SU-DHL-6 (cell line): ENCODE results near the gene HSPA1A.
A peak's percentile ranks its signal among the peaks of the same experiment; 100 is the strongest.
"Not testable (repeated sequence)": the region's sequence is repeated elsewhere in the genome, so short reads cannot be mapped to it uniquely, and the experiment has no call there.

Source experiments
- H2AFZ ChIP-seq: fragments of 200-600 bp; sonication (generic); 2 replicates; pipeline ENCODE4 v1.6.1; 2014; ENCODE audit warnings: low read depth, mild to moderate bottlenecking, moderate library complexity, mixed read lengths, antibody characterized with exemption, low read length; ENCODE audit not compliant: severe bottlenecking
- H3F3A ChIP-seq: fragments of 200-600 bp; shearing (Covaris generic); 2 replicates; pipeline ENCODE4 v1.6.0; 2016; ENCODE audit warnings: antibody characterized with exemption, mild to moderate bottlenecking; ENCODE audit not compliant: insufficient read depth
- H3K27ac ChIP-seq: fragments of 200-600 bp; sonication (generic); 2 replicates; pipeline ENCODE4 v1.5.1; 2016; ENCODE audit warnings: low read depth, mild to moderate bottlenecking, low read length, moderate library complexity, mixed read lengths
- H3K27me3 ChIP-seq: fragments of 200-600 bp; sonication (generic), shearing (Covaris generic); 2 replicates; pipeline ENCODE4 v1.6.0; 2014; ENCODE audit warnings: mild to moderate bottlenecking, low read length
- H3K36me3 ChIP-seq: fragments of 200-600 bp; sonication (generic); 2 replicates; pipeline ENCODE4 v1.6.1; 2014; ENCODE audit warnings: mild to moderate bottlenecking, low read length, mixed read lengths
- H3K4me2 ChIP-seq: fragments of 300-600, 200-600 bp; shearing (Covaris generic), sonication (generic); 2 replicates; pipeline ENCODE4 v1.6.0; 2014; ENCODE audit warnings: low read length, low read depth, mild to moderate bottlenecking; ENCODE audit not compliant: poor library complexity, severe bottlenecking
- H3K4me3 ChIP-seq: fragments of 200-600 bp; sonication (generic); 2 replicates; pipeline ENCODE4 v1.5.1; 2014; ENCODE audit warnings: antibody characterized with exemption, low read length, mild to moderate bottlenecking, mixed read lengths; ENCODE audit not compliant: insufficient read depth, poor library complexity, severe bottlenecking
- H3K79me2 ChIP-seq: fragments of 200-600 bp; sonication (generic); 2 replicates; pipeline ENCODE4 v1.6.1; 2014; ENCODE audit warnings: mild to moderate bottlenecking, low read length, moderate library complexity; ENCODE audit not compliant: insufficient read depth
- H3K9ac ChIP-seq: fragments of 200-600 bp; sonication (generic); 2 replicates; pipeline ENCODE4 v1.7.0; 2014; ENCODE audit warnings: mild to moderate bottlenecking, low read length
- H3K9me2 ChIP-seq: fragments of 200-600 bp; sonication (generic); replicated peaks from 2 replicates; pipeline ENCODE4 v1.6.1; 2014; ENCODE audit warnings: low read length; ENCODE audit not compliant: insufficient read depth
- H3K9me3 ChIP-seq: fragments of 200-600 bp; sonication (generic); 2 replicates; pipeline ENCODE4 v1.6.1; 2014; ENCODE audit warnings: low read length, mixed read lengths; ENCODE audit not compliant: insufficient read depth
- H4K20me1 ChIP-seq: fragments of 200-600 bp; sonication (generic); 2 replicates; pipeline ENCODE4 v1.6.1; 2014; ENCODE audit warnings: low read depth, mild to moderate bottlenecking, antibody characterized with exemption, low read length, moderate library complexity, mixed read lengths
- EZH2phosphoT487 ChIP-seq: fragments of 200-600 bp; sonication (generic), shearing (Covaris generic); conservative IDR thresholded peaks from 2 replicates; pipeline ENCODE4 v1.6.1; 2018; ENCODE audit warnings: mild to moderate bottlenecking, antibody characterized with exemption, low read length, moderate library complexity, mixed read lengths
- TF ChIP-seq, protein P1 (sequence below): fragments of 200-600 bp; sonication (generic); IDR thresholded peaks from one replicate; pipeline ENCODE4 v1.5.1; 2017; ENCODE audit warnings: antibody characterized with exemption, mild to moderate bottlenecking, low read length, moderate library complexity; ENCODE audit not compliant: insufficient read depth, poor library complexity, severe bottlenecking

HSPA1A gene

DNA sequence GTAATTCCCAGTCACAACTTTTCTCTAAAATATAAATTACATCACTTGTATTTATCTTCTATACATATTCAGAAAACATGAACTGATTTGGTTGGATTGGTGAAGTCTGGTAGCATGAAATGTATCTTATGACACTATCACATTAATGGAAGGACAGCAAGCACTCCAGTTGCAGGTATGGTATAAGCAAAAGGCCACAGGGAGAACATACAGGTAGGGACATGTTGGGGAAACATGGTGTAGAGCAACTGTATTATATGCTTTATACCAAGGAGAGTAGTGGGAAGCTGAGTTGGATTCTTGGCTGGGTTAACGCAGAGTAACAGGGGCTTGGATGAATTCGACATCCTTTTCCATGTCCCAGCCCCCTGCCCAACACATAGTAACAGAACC, 18.4 kb upstream of the HSPA1A start:
- Histone ChIP-seq H3F3A (peaks cover 46% of the 10 kb centered on the region), H3K36me3 (peaks cover 3% of the 10 kb centered on the region; the same call in 1 of the 2 replicates), H3K9me3 (no peaks in the 10 kb centered on the region), H3K9ac (no peak overlapping the region), H3K27ac (no peak overlapping the region), H3K4me3 (no peak overlapping the region), H3K27me3 (no peaks in the 10 kb centered on the region), H3K79me2 (peaks cover 44% of the 10 kb centered on the region), H3K4me2 (no peak overlapping the region), H3K9me2 (no peaks in the 10 kb centered on the region), H2AFZ (no peak overlapping the region), H4K20me1 (no peaks in the 10 kb centered on the region)
- TF ChIP-seq, protein P1, sequence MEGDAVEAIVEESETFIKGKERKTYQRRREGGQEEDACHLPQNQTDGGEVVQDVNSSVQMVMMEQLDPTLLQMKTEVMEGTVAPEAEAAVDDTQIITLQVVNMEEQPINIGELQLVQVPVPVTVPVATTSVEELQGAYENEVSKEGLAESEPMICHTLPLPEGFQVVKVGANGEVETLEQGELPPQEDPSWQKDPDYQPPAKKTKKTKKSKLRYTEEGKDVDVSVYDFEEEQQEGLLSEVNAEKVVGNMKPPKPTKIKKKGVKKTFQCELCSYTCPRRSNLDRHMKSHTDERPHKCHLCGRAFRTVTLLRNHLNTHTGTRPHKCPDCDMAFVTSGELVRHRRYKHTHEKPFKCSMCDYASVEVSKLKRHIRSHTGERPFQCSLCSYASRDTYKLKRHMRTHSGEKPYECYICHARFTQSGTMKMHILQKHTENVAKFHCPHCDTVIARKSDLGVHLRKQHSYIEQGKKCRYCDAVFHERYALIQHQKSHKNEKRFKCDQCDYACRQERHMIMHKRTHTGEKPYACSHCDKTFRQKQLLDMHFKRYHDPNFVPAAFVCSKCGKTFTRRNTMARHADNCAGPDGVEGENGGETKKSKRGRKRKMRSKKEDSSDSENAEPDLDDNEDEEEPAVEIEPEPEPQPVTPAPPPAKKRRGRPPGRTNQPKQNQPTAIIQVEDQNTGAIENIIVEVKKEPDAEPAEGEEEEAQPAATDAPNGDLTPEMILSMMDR: no peak
- no peak for TF ChIP-seq EZH2phosphoT487

DNA sequence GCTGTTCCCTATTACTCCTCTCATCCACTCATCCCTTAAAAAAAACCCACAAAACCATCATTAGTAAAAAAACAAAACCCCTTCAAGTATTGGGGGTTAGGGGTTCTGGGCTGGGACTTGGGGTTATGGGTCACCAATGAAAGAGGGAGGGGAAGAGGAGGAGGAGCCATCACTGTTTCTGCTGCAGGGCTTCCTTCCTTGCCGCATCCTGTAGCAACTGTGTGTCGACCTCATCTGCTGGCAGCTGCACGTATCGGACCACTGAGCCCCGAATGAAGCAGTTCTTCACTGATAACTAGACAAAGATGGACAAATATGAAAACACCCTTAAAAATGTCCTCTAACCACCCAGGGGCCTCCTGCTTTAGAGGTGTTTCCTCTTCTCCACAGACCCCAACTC, 17.8 kb upstream of the HSPA1A start:
- H3K9ac ChIP-seq: no peak overlapping the region
- no peaks in the 10 kb centered on the region for H3K9me2 ChIP-seq
- H4K20me1 ChIP-seq: no peaks in the 10 kb centered on the region
- peak overlapping the region; percentile 19 for H3K27ac ChIP-seq
- TF ChIP-seq EZH2phosphoT487: no peak
- TF ChIP-seq, protein P1: no peak
- H3K79me2 ChIP-seq: peaks cover 41% of the 10 kb centered on the region
- no peaks in the 10 kb centered on the region for H3K27me3 ChIP-seq
- no peak overlapping the region for H2AFZ ChIP-seq
- H3K9me3 ChIP-seq: no peaks in the 10 kb centered on the region
- no peak overlapping the region for H3K4me3 ChIP-seq
- peaks cover 43% of the 10 kb centered on the region for H3F3A ChIP-seq
- H3K36me3 ChIP-seq: peaks cover 3% of the 10 kb centered on the region; the same call in 1 of the 2 replicates
- no peak overlapping the region for H3K4me2 ChIP-seq

DNA sequence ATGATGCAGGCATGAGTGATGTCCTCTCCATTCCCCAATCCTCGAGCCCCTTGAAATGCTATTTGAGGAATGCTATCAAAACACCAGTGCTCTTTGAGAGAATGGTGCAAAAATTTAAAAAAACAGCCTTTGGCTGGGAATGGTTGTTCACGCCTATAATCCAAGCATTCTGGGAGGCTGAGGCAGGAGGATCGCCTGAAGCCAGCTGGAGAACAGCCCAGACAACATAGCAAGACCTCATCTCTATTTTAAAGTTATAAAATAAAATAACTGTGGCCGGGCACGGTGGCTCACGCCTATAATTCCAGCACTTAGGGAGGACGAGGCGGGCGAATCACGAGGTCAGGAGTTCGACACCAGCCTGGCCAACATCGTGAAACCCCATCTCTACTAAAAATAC, 15.6 kb upstream of the HSPA1A start:
- H3K9me2 ChIP-seq: no peaks in the 10 kb centered on the region
- no peak overlapping the region for H3K9ac ChIP-seq
- peaks cover 32% of the 10 kb centered on the region for H3K79me2 ChIP-seq
- no peak overlapping the region for H3K4me2 ChIP-seq
- H3F3A ChIP-seq: peaks cover 28% of the 10 kb centered on the region
- TF ChIP-seq, protein P1: no peak
- no peak for TF ChIP-seq EZH2phosphoT487
- H2AFZ ChIP-seq: no peak overlapping the region
- no peak overlapping the region for H3K4me3 ChIP-seq
- 0 out of 2 replicates have a peak, but pooled peaks cover 3% of the 10 kb centered on the region for H3K36me3 ChIP-seq
- H4K20me1 ChIP-seq: no peaks in the 10 kb centered on the region
- H3K9me3 ChIP-seq: no peaks in the 10 kb centered on the region
- H3K27ac ChIP-seq: no peak overlapping the region
- no peaks in the 10 kb centered on the region for H3K27me3 ChIP-seq

DNA sequence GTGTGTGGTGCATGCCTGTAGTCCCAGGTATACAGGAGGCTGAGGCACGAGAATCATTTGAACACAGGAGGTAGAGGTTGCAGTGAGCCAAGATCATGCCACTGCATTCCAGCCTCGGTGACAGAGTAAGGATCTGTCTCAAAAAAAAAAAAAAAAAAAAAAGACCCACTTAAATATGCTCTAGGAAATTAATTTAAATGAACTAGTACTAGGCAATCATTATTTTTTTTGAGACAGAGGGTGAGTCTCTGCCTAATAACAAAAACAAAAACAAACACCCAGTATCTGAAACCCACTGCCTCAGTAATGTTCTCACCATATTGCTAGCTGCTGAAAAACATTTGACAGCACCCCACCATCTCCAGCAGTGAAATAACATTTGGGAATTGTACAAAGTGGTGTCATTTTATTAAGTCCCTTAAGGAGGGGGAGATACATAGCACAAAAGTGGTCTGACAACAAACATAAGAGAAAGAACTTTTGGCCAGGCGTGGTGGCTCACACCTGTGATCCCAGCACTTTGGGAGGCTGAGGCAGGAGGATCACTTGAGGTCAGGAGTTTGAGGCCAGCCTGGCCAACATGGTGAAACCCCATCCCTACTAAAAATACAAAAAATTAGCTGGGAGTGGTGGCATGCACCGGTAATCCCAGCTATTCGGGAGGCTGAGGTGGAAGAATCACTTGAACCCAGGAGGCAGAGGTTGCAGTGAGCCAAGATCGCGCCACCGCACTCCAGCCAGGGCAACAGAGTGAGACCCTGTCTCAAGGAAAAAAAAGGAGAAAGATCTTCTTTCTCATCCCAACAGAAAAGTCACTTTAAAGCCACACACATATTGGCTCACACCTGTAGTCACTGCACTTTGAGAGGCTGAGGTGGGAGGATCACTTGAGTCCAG, 14.1 kb upstream of the HSPA1A start:
- not testable (repeated sequence) for H3K36me3 ChIP-seq, H2AFZ ChIP-seq
- peaks cover 39% of the 10 kb centered on the region for H3K79me2 ChIP-seq

More for the DNA sequence above, 14.1 kb upstream of the HSPA1A start:
- H3K27me3 ChIP-seq, H3K4me3 ChIP-seq, H4K20me1 ChIP-seq, H3K27ac ChIP-seq, H3K9me3 ChIP-seq, H3K9ac ChIP-seq, H3K9me2 ChIP-seq, H3K4me2 ChIP-seq: not testable (repeated sequence)
- H3F3A ChIP-seq: peaks cover 28% of the 10 kb centered on the region
